IPS-11a (cell line): ENCODE data around the gene EVPL.
"Not testable (repeated sequence)": the region's sequence is repeated elsewhere in the genome, so short reads cannot be mapped to it uniquely, and the experiment has no call there.

Experiments used
- H3K4me3 ChIP-seq: one replicate; pipeline ENCODE4 v1.5.1; 2013; ENCODE audit warnings: low read depth, low read length, control low read depth

The EVPL gene

DNA sequence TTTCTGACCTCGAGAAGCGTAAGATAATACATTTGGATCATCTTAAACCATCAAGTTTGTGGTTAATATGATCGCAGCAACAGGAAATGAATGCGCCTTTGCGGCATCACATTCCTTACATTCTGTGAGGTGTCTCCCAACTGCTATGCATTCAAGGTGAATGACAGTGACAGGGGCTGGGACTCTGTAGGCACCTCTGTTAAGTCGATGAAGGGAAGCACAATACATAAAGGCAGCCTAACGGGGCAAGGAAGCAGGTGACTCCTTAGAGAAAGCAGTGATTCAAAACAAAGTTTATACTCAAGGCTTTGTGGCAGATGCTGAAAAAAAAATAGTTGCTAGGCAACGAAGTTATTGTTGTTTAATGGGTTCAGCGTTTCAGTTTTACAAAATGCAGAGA is 21.6 kb upstream of the EVPL start:
- H3K4me3 ChIP-seq, result no peak overlapping the region

GRCh38 chr17:76048025-76048605 is 21.0 kb upstream of the EVPL start:
- H3K4me3 ChIP-seq, result no peak overlapping the region

DNA sequence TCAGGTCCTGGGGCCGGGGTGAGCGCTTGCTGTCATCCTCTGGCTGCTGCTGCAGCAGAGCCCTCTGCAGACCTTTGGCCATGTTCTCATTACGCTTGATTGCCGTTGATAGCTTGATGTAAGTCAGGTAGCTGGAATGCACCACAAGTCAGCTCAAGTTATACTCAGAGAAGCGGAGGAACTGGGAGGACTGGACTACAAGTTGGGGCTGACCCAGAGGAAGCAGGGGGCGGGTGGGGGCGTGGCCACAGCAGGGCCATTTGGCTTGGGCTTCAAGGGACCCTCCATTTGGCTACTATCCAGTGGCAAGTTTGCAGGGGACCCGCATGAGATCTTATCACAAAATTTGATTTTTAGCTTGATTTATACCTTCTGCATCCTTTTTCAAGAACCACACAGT is 19.0 kb upstream of the EVPL start:
- H3K4me3 ChIP-seq, result no peak overlapping the region

DNA sequence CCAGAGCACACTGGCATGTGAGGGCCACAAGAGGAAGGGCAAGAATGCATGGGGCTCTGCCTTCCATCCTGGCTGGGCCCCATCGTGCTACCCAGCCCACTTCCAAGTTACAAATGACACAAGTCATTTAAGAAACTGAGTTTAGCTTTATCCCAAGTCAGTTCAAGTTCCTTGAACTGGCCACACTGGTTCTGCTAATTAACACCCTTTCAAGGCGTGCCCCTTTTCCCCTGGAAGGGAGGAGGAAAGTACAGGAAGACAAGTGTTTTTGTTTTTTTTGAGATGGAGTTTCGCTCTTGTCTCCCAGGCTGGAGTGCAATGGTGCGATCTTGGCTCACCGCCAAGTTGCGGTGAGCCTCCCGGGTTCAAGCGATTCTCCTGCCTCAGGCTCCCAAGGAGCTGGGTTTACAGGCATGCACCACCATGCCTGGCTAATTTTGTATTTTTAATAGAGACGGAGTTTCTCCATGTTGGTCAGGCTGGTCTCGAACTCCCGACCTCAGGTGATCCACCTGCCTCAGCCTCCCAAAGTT is 17.4 kb upstream of the EVPL start:
- H3K4me3 ChIP-seq, result not testable (repeated sequence)

GRCh38 chr17:76042868-76043267 is 15.8 kb upstream of the EVPL start:
- H3K4me3 ChIP-seq, result not testable (repeated sequence)

DNA sequence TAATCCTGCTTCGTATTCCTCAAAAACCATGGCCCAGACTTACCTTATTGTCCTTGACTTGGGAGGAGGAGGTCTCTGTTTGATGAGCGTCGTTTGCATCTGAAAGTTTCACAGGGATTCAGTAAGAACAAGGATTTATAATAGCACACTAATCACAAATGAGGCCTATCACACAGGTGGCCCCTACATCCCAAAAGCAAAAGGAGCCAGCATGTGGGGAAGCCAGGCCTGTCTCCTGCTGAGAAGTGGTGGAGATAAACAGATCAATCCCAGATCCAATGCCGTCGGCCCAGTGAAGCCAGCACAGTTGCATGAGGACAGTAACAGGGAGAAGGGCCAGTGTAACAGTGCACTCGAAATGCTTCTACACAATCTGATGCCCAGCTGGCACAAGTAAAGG is 13.3 kb upstream of the EVPL start:
- no peak overlapping the region for H3K4me3 ChIP-seq

- no peak overlapping the region for H3K4me3 ChIP-seq
Observed at GRCh38 chr17:76039121-76039520, 12.0 kb upstream of the EVPL start.

DNA sequence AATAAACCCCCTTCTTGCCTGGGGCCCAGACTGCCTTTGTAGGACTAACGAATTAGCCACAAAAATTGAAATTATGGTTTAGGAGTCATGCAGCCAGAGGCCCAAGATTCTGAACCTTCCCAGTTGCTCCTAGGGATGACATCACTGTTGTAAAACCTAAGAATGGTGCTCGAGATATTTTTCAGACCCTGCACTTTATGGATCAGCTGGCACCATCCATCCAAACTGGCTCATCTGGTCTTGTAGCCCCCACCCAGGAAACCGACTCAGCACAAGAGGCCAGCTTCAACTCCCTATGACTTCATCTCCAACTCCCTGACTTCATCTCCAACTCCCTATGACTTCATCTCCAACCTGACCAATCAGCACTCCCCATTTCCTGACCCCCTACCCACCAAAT is 10.9 kb upstream of the EVPL start:
- H3K4me3 ChIP-seq, result no peak overlapping the region

- no peak overlapping the region for H3K4me3 ChIP-seq
Observed at GRCh38 chr17:76036497-76037261, 9.6 kb upstream of the EVPL start.

DNA sequence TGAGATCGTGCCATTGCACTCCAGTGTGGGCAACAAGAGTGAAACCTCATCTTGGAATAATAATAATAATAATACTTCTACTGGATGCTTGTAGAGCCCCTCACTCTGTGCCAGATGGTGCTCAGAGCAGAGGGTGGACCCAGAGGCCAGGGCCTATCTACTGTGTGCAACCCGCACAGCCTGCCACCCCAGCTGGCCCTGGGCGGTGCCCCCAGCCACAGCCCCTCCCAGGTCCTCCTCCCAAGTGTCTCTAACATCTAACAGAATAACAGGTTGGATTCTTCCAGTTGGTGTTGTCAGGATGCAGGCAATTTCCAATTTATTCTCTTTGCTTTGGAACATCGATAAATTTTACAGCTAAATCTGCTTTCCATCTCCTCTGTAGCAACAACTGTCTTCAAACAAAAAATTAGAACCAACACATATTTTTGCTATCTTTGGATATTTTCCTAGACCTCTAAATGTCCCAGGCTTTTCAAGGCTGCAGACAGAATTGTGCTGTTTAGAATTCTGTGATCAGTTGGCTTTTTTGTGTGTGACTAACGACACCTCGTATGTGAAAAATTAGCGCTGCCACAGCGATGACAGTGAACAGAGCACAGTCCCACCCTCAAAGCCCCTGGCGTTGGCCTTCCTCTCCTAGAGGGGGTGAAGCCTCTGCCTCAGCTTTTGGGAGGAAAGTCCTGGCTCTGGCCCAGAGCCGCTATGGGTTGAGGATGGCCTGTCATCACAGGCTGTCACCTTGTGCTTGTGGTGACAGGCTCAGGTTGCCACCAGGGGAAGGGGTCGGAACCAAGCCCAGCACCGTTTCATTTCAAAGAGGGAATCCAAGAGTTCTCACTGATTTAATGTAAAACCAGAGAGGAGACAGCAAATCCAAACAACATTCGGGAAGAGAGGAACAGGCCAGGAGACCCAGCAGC is 7.6 kb upstream of the EVPL start:
- H3K4me3 ChIP-seq, result no peak overlapping the region

DNA sequence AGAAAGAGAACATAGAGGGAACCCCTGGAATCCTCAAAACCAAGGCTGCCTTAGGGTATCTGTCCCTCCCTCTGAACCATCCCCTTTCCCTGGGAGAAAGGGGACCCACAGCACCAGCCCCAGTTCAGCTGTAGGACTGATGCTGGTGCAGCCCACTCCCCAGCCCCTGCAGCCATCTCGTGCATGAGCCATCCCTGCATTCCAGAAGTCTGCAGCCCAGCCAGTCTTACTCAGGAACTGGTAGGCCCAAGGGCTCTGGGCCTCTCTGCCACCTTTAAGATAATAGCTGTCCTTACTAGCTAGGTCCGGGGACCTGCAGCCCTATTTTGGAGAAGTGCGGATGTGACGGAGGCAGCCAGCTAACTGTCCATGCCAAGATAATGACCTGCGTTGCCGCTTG is 6.0 kb upstream of the EVPL start:
- H3K4me3 ChIP-seq, result no peak overlapping the region

GRCh38 chr17:76032780-76033108 is 5.6 kb upstream of the EVPL start:
- no peak overlapping the region for H3K4me3 ChIP-seq

DNA sequence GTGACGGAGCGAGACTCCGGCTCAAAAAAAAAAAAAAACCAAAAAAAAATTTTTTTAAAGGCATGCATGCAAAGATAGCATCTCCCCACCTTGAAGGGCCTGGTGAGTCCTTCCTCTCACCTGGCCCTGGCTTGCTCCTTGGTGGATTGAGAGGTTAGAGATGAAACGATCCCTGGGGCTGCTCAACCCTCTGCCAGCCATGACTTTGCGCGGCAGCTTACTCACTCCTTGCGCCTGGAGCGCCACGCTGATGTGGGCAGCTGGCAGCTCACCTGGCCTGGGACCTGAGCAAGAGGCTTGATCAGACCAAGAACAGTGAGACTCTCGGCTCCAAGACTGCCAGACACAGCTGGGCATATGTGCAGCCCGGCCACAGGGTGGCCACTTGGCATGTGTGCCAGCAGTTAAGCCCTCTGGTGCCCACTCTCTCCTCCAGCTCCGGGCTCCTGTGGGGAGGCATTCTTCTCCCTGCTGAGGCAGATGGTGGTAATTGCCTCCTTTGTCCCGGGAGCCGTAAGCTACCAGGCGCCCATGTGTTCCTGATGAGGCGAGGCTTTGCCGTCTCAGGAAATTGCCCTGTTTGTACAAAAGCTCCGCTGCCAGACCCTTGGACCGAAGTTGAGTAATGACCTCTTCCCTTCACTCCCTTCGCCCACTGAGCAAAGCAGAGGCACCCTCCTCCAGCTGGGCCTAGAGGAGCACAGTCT is 5.1 kb upstream of the EVPL start:
- H3K4me3 ChIP-seq, result no peak overlapping the region

GRCh38 chr17:76026714-76027158 is 370 bp downstream of the EVPL start:
- H3K4me3 ChIP-seq, result no peak overlapping the region

DNA sequence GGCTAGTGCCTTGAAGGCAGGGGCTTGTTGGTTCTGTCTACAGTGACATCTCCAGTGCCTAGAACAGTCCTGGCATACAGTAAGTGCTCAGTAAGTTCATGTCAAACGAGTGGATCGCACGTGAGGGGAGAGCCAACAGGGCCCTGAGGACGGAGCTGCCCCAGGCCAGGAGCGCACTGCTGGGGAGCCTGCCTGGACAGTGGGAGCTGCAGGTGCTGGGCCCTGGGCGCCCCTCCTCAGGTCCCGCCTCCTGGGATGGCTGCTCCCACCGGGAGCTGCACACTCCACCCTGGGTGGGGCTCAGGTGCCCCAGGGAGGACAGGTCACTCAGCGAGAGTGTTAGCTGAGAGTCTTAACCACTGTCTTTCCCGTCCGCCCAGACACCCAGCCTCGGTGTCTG is 1.8 kb downstream of the EVPL start:
- H3K4me3 ChIP-seq, result no peak overlapping the region

GRCh38 chr17:76024353-76024752 is 2.8 kb downstream of the EVPL start:
- no peak overlapping the region for H3K4me3 ChIP-seq

- no peak overlapping the region for H3K4me3 ChIP-seq
Observed at GRCh38 chr17:76023900-76024237, 3.2 kb downstream of the EVPL start.

DNA sequence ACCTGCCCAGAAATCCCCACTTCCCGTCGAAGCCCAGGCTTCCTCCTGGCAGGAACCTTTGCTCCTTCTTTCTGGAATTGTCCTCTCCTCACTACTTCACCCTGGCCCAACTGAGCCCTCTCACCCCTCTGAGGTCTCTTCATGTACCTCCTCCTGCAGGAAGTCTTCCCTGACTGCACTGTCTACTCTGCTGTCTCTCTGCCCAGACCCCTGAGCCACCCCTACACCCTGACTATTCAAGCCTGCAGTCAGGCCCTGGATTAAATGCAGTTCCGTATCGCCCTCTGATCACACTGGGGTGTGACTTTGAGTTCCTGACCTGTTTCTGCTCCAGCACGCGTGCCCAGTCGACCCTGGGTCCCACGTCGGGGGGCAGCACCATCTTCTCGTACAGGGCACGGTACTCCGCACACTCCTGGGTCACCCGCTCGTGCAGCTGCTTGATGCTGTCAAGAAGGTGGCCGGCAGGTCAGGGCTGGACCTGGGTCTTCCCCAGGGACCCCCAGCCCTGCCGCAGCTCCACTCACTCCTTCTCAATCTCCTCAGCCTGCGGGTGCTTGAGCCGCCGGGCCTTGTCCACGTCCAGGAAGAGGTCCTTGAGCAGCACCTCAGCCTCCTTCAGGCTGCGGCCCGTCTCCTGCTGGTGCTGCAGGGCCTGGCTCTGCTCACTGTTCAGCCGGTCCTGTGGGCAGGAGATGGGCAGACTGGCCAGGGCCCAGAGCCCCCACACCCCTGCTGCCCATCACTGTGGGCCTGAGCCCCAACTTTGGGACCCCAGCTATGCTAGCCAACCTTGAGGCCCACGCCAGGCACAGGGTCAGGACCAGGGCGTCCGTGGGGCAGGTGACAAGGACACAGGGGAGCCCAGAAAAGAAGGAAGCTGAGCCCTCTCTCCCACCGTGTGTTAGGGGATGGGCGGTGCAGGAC is 3.9 kb downstream of the EVPL start:
- no peak overlapping the region for H3K4me3 ChIP-seq

DNA sequence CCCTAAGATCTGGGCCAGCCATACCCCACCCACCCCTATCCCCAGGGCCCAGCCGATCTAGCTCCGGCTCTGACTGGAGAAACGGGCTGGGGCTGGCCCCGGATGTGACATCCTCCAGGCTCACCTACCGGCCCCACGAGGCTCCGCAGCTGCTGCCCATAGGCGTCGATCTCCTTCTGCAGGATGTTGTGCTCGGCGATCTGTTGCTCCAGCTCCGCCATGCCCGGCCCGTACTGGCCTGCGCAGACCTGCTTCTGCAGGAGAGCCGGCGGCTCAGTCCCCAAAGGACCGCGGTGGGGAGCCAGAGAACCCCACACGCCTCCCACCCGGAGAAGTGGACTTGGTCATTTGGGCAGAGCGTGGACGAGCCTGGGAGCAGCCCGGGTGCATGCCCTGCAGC is 4.8 kb downstream of the EVPL start:
- no peak overlapping the region for H3K4me3 ChIP-seq

GRCh38 chr17:76019833-76020467 is 7.2 kb downstream of the EVPL start:
- no peak overlapping the region for H3K4me3 ChIP-seq
